HG02588 (cell line): ENCODE measurements around the gene FAM187B.
A peak's percentile ranks its signal among the peaks of the same experiment; 100 is the strongest.
"Not testable (repeated sequence)": the region's sequence is repeated elsewhere in the genome, so short reads cannot be mapped to it uniquely, and the experiment has no call there.

Experiments
- ATAC-seq: cut with Tn5 transposase; IDR thresholded peaks from one replicate; pipeline ENCODE4 v1.9.1; 2021; ENCODE audit warnings: mild to moderate bottlenecking, moderate library complexity; ENCODE audit not compliant: unreplicated experiment

Gene FAM187B

GRCh38 chr19:35262101-35262761, 33.7 kb upstream of the FAM187B start:
- no peak for ATAC-seq

GRCh38 chr19:35261356-35262100, 33.0 kb upstream of the FAM187B start:
- ATAC-seq: no peak

DNA sequence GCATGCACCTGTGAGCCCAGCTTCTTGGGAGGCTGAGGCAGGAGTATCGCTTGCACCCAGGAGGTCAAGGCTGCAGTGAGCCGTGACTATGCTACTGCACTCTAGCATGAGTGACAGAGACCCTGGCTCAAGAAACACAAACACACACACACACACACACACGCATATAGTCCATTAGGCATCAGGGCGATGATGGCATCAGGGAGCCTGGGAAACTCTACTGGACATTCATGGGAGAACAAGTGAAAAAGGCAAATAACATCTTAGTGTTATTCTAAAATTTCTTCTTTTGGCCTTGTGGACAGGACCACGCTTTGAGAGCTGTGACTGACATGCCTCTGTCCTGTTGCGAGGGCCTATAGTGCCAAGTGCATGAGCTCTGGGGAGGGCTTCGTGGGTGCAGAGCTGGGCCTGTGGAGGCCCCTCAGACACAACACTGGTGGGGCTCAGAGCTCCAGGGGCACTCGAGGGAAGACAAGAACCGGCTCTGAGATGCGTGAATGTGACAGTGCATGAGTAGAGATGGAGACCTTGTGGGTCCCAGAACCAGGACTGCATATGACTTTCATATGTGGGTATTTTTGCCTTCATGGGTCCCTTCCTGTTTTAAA, 32.3 kb upstream of the FAM187B start:
- ATAC-seq: no peak

GRCh38 chr19:35257113-35257461, 28.5 kb upstream of the FAM187B start:
- no peak for ATAC-seq

- ATAC-seq: no peak
Measured at GRCh38 chr19:35256566-35256965, 28.0 kb upstream of the FAM187B start.

- no peak for ATAC-seq
Measured at GRCh38 chr19:35254341-35255297, 26.1 kb upstream of the FAM187B start.

DNA sequence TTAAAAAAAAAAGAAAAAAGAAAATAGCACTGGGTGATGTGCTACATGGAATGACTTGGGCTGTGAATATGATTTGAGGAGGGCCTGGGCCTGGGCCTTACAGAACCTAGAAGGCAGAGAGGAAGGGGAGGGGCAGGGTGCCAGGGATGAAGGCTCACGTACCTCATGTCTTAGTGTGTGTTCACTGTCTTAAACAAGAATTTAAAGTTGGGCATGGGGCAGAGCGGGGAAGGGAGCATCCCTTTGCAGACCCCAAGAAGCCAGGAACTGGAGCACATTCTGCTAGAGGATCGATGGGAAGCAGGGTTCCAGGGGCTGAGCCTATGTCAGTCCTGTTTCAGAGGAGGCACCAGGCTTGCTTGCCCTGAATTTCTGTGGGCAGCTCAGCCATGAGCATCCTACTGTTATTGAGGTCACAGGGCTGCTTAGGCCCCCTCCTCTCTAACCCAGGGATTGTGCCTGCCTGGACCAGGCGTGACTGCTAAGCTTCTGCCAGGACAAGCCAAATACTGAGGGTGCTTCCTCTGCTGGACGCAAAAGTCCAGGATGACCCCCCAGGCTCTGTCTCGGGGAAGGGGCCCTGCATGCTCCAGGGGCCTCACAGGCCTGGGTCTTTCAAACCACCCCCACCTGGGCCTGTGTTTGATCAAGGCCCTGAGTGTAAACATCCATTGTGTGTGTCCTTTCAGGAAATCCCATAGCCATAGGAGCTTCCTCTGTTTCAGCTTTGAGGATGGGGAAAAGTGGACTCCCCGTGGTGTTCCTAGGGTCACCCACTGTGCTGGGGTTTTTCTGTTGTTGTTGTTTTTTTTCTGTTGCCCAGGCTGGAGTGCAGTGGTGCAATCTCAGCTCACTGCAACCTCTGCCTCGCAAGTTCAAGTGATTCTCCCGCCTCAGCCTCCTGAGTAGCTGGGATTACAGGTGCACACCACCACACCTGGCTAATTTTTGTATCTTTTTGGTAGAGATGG, 25.1 kb upstream of the FAM187B start:
- ATAC-seq: no peak

GRCh38 chr19:35251456-35251855, 22.9 kb upstream of the FAM187B start:
- no peak for ATAC-seq

DNA sequence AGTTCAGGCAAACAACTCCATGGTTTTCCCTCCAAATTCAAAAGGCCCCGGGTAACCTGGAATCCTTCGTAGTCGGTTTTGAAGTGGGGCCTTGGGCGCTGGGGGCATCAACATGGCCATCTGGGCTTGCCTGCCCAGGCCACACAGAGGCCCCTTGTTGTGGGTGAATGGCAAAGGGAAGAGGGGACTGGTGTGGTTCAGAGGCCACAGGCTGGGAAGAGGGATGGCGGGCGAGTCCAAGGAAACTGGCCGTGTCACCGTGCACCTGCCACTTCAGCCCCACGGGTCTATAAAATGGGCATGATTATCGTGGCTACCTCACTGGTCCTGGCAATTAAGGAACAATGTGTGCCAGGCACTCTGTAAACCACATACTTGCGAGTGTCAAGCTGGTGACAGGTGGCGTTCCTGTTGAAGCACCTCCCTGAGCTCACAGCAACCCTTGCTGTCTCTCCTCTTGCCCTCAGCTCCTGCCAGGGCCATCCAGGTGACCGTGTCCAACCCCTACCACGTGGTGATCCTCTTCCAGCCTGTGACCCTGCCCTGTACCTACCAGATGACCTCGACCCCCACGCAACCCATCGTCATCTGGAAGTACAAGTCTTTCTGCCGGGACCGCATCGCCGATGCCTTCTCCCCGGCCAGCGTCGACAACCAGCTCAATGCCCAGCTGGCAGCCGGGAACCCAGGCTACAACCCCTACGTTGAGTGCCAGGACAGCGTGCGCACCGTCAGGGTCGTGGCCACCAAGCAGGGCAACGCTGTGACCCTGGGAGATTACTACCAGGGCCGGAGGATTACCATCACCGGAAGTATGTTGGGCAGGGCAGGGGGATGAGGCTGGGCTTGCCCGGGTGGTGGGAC, 21.5 kb upstream of the FAM187B start:
- ATAC-seq: no peak

GRCh38 chr19:35249146-35249847, 20.8 kb upstream of the FAM187B start:
- no peak for ATAC-seq

- peak; percentile 75 for ATAC-seq
Measured at GRCh38 chr19:35248310-35249145, 20.0 kb upstream of the FAM187B start, which contains the start of gene LSR. Gene LSR, plus strand, starts transcription at chr19:35249002. Its CDS starts 21 bp downstream, at chr19:35249023.

DNA sequence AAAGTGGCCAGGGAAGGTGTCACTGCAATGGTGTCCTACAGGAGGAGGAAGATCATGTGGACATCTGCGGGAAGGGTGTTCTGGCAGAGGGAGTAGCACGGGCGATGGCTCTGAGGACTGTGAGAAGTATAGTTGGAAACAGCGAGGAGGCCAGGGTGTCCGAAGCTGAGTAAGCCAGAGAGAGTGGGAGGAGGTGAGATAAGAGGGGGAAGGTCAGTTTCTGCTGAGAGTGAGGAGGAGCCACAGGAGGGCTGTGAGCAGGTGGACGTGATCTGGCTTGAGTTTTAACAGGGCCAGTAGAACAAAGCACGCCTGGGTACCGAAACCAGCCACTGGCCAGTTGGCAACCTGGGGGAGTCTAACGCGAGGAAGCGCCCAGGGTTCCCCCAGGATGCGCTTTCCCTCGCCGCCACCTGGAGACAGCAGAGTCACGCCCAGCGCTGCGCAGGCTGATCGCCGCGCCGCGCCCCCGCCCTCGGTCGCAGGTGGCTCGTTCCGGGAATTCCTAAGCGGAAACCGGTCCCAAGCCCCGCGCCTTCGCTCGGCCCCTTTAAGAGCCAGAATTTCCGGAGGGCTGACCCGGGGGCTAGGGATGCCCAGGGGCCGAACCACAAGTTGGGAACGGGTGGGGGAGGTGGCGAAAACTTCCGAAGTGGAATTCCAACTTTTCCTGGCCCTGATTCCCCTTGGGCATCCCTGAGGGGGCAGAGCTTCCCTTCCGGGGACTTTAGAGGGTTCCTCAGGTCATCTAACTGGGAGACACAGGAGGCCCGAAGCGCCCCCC, 19.2 kb upstream of the FAM187B start:
- ATAC-seq: peak; percentile 49

DNA sequence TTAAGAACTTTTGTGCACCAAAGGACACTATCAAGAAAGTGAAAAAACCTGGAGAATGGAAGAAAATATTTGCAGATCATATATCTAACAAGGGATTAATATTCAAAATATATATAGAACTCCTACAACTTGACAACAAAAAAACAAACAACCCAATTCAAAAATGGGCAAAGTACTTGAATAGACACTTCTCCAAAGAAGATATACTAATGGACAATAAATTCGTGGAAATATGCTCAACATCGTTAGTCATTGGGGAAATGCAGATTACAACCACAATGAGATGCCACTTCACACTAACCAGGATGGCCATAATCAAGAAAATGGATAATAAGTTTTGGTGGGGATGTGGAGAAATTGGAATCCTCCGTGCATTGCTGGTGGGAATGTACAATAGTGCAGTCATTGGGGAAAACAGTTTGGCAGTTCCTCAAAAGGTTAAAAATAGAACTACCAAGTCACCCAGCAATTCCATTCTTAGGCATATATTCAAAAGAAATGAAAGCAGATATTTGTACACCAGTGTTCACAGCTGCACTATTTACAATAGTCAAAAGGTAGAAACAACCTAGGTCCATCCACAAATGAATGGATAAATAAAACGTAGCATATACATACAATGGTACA, 18.0 kb upstream of the FAM187B start:
- no peak for ATAC-seq

GRCh38 chr19:35241417-35241816, 12.9 kb upstream of the FAM187B start:
- no peak for ATAC-seq

DNA sequence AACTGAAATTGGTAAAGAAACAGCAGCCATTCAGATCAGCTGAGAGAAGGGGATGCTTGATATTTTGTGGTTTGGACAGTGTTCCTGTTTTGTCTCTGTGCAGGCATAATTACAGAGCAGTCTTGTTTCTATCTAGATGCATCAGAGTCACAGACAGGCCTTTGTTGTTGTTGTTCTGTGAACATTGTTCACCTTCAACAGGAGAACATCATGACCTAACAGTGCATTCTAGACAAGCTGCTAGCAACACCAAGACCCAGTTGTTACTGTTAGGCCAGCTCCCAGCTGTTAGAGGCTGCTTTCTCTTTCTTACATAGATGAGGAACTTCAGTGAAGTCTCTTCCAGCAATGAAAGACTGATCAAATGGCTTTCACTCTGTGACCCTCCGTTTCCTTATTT, 11.8 kb upstream of the FAM187B start:
- ATAC-seq: no peak

GRCh38 chr19:35239597-35239996, 11.1 kb upstream of the FAM187B start:
- ATAC-seq: not testable (repeated sequence)
